Upper lobe of left lung (tissue), 6 donors: Measurements from ENCODE around the gene CEBPE. TPM values are rescaled to one million over a fixed set of nuclear protein-coding genes. Genes with fewer than 3 reads are reported as not detected.

Experiments used
- ATAC-seq, 2 donors: fragments of 200-7000 bp; cut with Tn5 transposase; one replicate each; pipeline ENCODE4 v1.9.1; 2022; ENCODE audit warnings: mild to moderate bottlenecking in 2 of 2, moderate library complexity in 2 of 2; ENCODE audit not compliant: low FRiP score in 2 of 2
- DNase-seq, 2 donors: peaks; one replicate each; pipeline ENCODE4 v3.0.0-alpha.2; 2019 to 2020
- H3K27ac ChIP-seq, 4 donors: fragments of 200-600 bp; sonication (generic); one replicate each; pipeline ENCODE4 v1.5.1; 2016 to 2019
- H3K27me3 ChIP-seq, 4 donors: fragments of 200-600 bp; sonication (generic); one replicate each; pipeline ENCODE4 v1.5.1; 2017 to 2019
- H3K36me3 ChIP-seq, 4 donors: fragments of 200-600 bp; sonication (generic); one replicate each; pipeline ENCODE4 v1.5.1; 2016 to 2019
- H3K4me1 ChIP-seq, 4 donors: fragments of 200-600 bp; sonication (generic); one replicate each; pipeline ENCODE4 v1.5.1; 2018 to 2019
- H3K4me3 ChIP-seq, 4 donors: fragments of 200-600 bp; sonication (generic); one replicate each; pipeline ENCODE4 v1.5.1; 2017 to 2019; ENCODE audit warnings: mild to moderate bottlenecking in 2 of 4, moderate library complexity in 1 of 4
- H3K9me3 ChIP-seq, 4 donors: fragments of 200-600 bp; sonication (generic); one replicate each; pipeline ENCODE4 v1.5.1; 2018 to 2019
- CTCF ChIP-seq, 6 experiments: fragments of 450-650 bp in 4 of 6; fragments of 200-600 bp in 2 of 6; sonication (generic) in 2 of 6; IDR thresholded peaks; one replicate each; pipeline ENCODE4 v1.5.1; 2016 to 2019; ENCODE audit warnings: antibody characterized with exemption in 6 of 6
- EP300 ChIP-seq, 4 donors: sonication (generic); formaldehyde crosslinking; IDR thresholded peaks; one replicate each; pipeline ENCODE4 v1.5.1; 2017; ENCODE audit warnings: antibody characterized with exemption in 4 of 4, control low read depth in 2 of 4
- POLR2A ChIP-seq, 4 donors: fragments of 450-650 bp; IDR thresholded peaks; one replicate each; pipeline ENCODE4 v1.5.1; 2016 to 2017; ENCODE audit warnings: antibody characterized with exemption in 4 of 4, mild to moderate bottlenecking in 2 of 4
- POLR2AphosphoS5 ChIP-seq, 2 donors: sonication (generic); formaldehyde crosslinking; IDR thresholded peaks; one replicate each; pipeline ENCODE4 v1.5.1; 2017; ENCODE audit warnings: antibody characterized with exemption in 2 of 2
- WGBS, 2 donors: methylation state at CpG; one replicate each; pipeline ENCODE4 v1.1.5; 2017 to 2018; 5-methylcytosine and 5-hydroxymethylcytosine counted together
- total RNA-seq, 6 donors: library from RNA; depleted of rRNA in 4 of 6; stranded (reverse); fragments of >200 nt in 4 of 6; gene quantifications; one replicate each; pipeline versions ENCODE4 v1.1.0 to v1.2.1, GENCODE V29; 2016 to 2021
- donor health status: DM: no; HTN: no; CAD: no; lungs with moderate emphysema.
- donor health status: DM: no; HTN: yes; CAD: no; lungs with severe emphysema.

The CEBPE gene
- total RNA-seq, 6 donors from 2014 or later, result 0.31 to 0.77 TPM; not detected in 4

- peak; percentile 93 to 96 for ATAC-seq
- no peak overlapping the region for H3K4me3 ChIP-seq
- H3K27ac ChIP-seq, result peak overlapping the region in 3 of 4 donors; percentile 44 to 77 (median 50)
- H3K4me1 ChIP-seq, result peaks cover 5 to 36% (median 13%) of the 10 kb centered on the region in 4 donors
- 16 to 53% methylated on average over 3 to 9 of the region's 9 CpGs for WGBS, 2 donors
- no peaks in the 10 kb centered on the region for H3K27me3 ChIP-seq
- H3K9me3 ChIP-seq, result no peaks in the 10 kb centered on the region
- no peaks in the 10 kb centered on the region for H3K36me3 ChIP-seq
- no peak for TF ChIP-seq POLR2AphosphoS5 (IDR thresholded peaks at IDR 0.05)
- TF ChIP-seq CTCF (IDR thresholded peaks at IDR 0.05), result peak; percentile 95 to 100 (median 100)
- peak; percentile 89 to 96 for DNase-seq
Observed at GRCh38 chr14:23120541-23121251, 1.6 kb upstream of the CEBPE start.

- WGBS, 2 donors, result 63 to 67% methylated on average over 12 to 16 of the region's 16 CpGs
- Histone ChIP-seq H3K36me3 (no peaks in the 10 kb centered on the region), H3K4me3 (peak overlapping the region in 1 of 4 donors; percentile 10), H3K27ac (peak overlapping the region in 3 of 4 donors; percentile 44 to 77 (median 50)), H3K4me1 (peaks cover 5 to 43% (median 22%) of the 10 kb centered on the region in 4 donors), H3K27me3 (no peaks in the 10 kb centered on the region), H3K9me3 (no peaks in the 10 kb centered on the region)
- DNase-seq (no peak), ATAC-seq (peak in 1 of 2 donors; percentile 23)
- TF ChIP-seq EP300 (IDR thresholded peaks at IDR 0.05) (no peak), POLR2AphosphoS5 (IDR thresholded peaks at IDR 0.05) (no peak), CTCF (IDR thresholded peaks at IDR 0.05) (no peak), POLR2A (IDR thresholded peaks at IDR 0.05) (no peak)
Observed at GRCh38 chr14:23119363-23120327, 590 bp upstream of the CEBPE start.

GRCh38 chr14:23117371-23118020 is 1.6 kb downstream of the CEBPE start:
- peak overlapping the region in 1 of 4 donors; percentile 7 for H3K27ac ChIP-seq
- H3K4me1 ChIP-seq, result peaks cover 8 to 49% (median 34%) of the 10 kb centered on the region in 4 donors
- no peak overlapping the region for H3K4me3 ChIP-seq
- no peak for DNase-seq
- 82% methylated on average over 28 to 31 of the region's 32 CpGs for WGBS, 2 donors
- H3K27me3 ChIP-seq, result no peaks in the 10 kb centered on the region
- no peaks in the 10 kb centered on the region for H3K36me3 ChIP-seq
- TF ChIP-seq POLR2A (IDR thresholded peaks at IDR 0.05) (no peak), CTCF (IDR thresholded peaks at IDR 0.05) (no peak), EP300 (IDR thresholded peaks at IDR 0.05) (no peak), POLR2AphosphoS5 (IDR thresholded peaks at IDR 0.05) (no peak)
- no peak for ATAC-seq
- H3K9me3 ChIP-seq, result no peaks in the 10 kb centered on the region

GRCh38 chr14:23115918-23116317 is 3.1 kb downstream of the CEBPE start:
- Histone ChIP-seq H3K36me3 (no peaks in the 10 kb centered on the region), H3K4me3 (no peak overlapping the region), H3K4me1 (peaks cover 3 to 44% (median 31%) of the 10 kb centered on the region in 4 donors), H3K9me3 (no peaks in the 10 kb centered on the region), H3K27ac (no peak overlapping the region), H3K27me3 (no peaks in the 10 kb centered on the region)
- TF ChIP-seq POLR2A (IDR thresholded peaks at IDR 0.05) (no peak), CTCF (IDR thresholded peaks at IDR 0.05) (no peak), EP300 (IDR thresholded peaks at IDR 0.05) (no peak), POLR2AphosphoS5 (IDR thresholded peaks at IDR 0.05) (no peak)
- DNase-seq, result no peak
- WGBS, 2 donors, result 75 to 87% methylated on average over 5 of the region's 5 CpGs
- ATAC-seq, result no peak
